HepG2 (cell line): ENCODE results near the gene HES2. TPM values are rescaled to one million over a fixed set of nuclear protein-coding genes. Genes with fewer than 3 reads are reported as not detected.

Source experiments
- ATAC-seq: fragments of 200-7000 bp; cut with Tn5 transposase; 3 replicates; pipeline ENCODE4 v1.9.1; 2020; ENCODE audit warnings: mild to moderate bottlenecking, moderate library complexity
- BruUV-seq: library from RNA; stranded (reverse); fragments of 400-500 nt; replicated peaks from 2 replicates; lab custom pipeline; 2021; lab: Mats Ljungman, UMichigan
- CTCF ChIA-PET: fragments of 300-600 bp; formaldehyde crosslinking; extraction: SDS; loops from one replicate; lab custom pipeline; 2021; ENCODE audit warnings: low total read pairs, inconsistent platforms, low intra/inter-chr PET ratio; lab: Yijun Ruan, JAX
- POLR2A ChIA-PET: fragments of 350-600 bp; sonication (Branson Sonifier 250); formaldehyde crosslinking; loops from one replicate; lab custom pipeline; 2020; ENCODE audit warnings: antibody characterized with exemption, inconsistent platforms; lab: Yijun Ruan, JAX
- DNase-seq: peaks from one replicate; pipeline ENCODE4 v3.0.0-alpha.2; 2015; ENCODE audit warnings: low spot score
- FAIRE-seq: peaks from 3 replicates; lab custom pipeline; 2011; peaks lifted over from hg19 to GRCh38; lab: Jason Lieb, UNC
- H2AFZ ChIP-seq: one replicate; pipeline ENCODE4 v1.6.1; 2011; ENCODE audit warnings: low read length, inconsistent platforms
- H3K27ac ChIP-seq: fragments of 300-600 bp; 3 replicates; pipeline ENCODE4 v1.8.0; 2011; ENCODE audit warnings: mixed run types, mild to moderate bottlenecking, mixed read lengths, low read length, inconsistent platforms; ENCODE audit not compliant: insufficient read depth; ENCODE audit errors: extremely low read length
- H3K27me3 ChIP-seq, 2 experiments: fragments of 200-600 bp in 1 of 2; 2 replicates in 1 of 2; 3 replicates in 1 of 2; pipeline versions ENCODE4 v1.6.0 to v1.8.0; 2011; ENCODE audit warnings: low read length in 2 of 2, mild to moderate bottlenecking in 2 of 2, moderate library complexity in 2 of 2, inconsistent platforms in 1 of 2; ENCODE audit not compliant: insufficient read depth in 2 of 2, control insufficient read depth in 1 of 2
- H3K36me3 ChIP-seq, 2 experiments: fragments of 200-600 bp in 1 of 2; replicated peaks in 1 of 2; 2 replicates in 1 of 2; 3 replicates in 1 of 2; pipeline versions ENCODE4 v1.5.1 to v1.8.0; 2011; ENCODE audit warnings: low read length in 2 of 2, inconsistent platforms in 1 of 2; ENCODE audit not compliant: insufficient read depth in 2 of 2, control insufficient read depth in 1 of 2
- H3K4me1 ChIP-seq: 2 replicates; pipeline ENCODE4 v1.5.1; 2012; ENCODE audit warnings: low read length, inconsistent platforms; ENCODE audit not compliant: insufficient read depth
- H3K4me2 ChIP-seq: 2 replicates; pipeline ENCODE4 v1.6.0; 2011; ENCODE audit warnings: low read depth, low read length, inconsistent platforms
- H3K4me3 ChIP-seq, 3 experiments: fragments of 200-600 bp in 1 of 3; sonication (generic), shearing (Covaris generic) in 1 of 3; replicated peaks in 1 of 3; 2 replicates each; pipeline ENCODE4 v1.5.1; 2011 to 2016; ENCODE audit warnings: low read length in 3 of 3, inconsistent platforms in 2 of 3, low read depth in 2 of 3, mild to moderate bottlenecking in 2 of 3, control low read depth in 1 of 3, mixed read lengths in 1 of 3; ENCODE audit not compliant: insufficient read depth in 1 of 3
- H3K79me2 ChIP-seq: one replicate; pipeline ENCODE4 v1.6.1; 2011; ENCODE audit warnings: low read length, inconsistent platforms; ENCODE audit not compliant: insufficient read depth
- H3K9ac ChIP-seq: 2 replicates; pipeline ENCODE4 v1.6.0; 2011; ENCODE audit warnings: mild to moderate bottlenecking, low read depth, low read length, inconsistent platforms; ENCODE audit not compliant: insufficient read depth
- H3K9me3 ChIP-seq: 2 replicates; pipeline ENCODE4 v1.5.1; 2012; ENCODE audit warnings: mild to moderate bottlenecking, low read length
- H4K20me1 ChIP-seq: 2 replicates; pipeline ENCODE4 v1.6.0; 2011; ENCODE audit warnings: inconsistent platforms, mild to moderate bottlenecking, low read length, moderate library complexity; ENCODE audit not compliant: insufficient read depth
- DMAP1 ChIP-seq: IDR thresholded peaks from 2 replicates; pipeline ENCODE4 v1.6.1; 2016
- FOXK1 ChIP-seq: sonication (generic); formaldehyde crosslinking; IDR thresholded peaks from 2 replicates; pipeline ENCODE4 v1.4.0; 2020; ENCODE audit warnings: low read depth, missing genetic modification reagents, borderline replicate concordance
- NFKBIZ ChIP-seq: IDR thresholded peaks from 2 replicates; pipeline ENCODE4 v1.6.1; 2018; ENCODE audit warnings: missing genetic modification reagents, missing compliant biosample characterization
- ZNF17 ChIP-seq: sonication (generic); formaldehyde crosslinking; IDR thresholded peaks from 2 replicates; pipeline ENCODE4 v1.5.0; 2020; ENCODE audit warnings: mild to moderate bottlenecking, missing genetic modification reagents
- ZNF670 ChIP-seq: sonication (generic); formaldehyde crosslinking; IDR thresholded peaks from 2 replicates; pipeline ENCODE4 v1.8.0; 2022; ENCODE audit warnings: mild to moderate bottlenecking, missing genetic modification reagents, borderline replicate concordance
- ZNF724P ChIP-seq: sonication (generic); formaldehyde crosslinking; IDR thresholded peaks from 2 replicates; pipeline ENCODE4 v1.8.0; 2022; ENCODE audit warnings: missing genetic modification reagents, borderline replicate concordance
- ZSCAN29 ChIP-seq: sonication (generic); formaldehyde crosslinking; conservative IDR thresholded peaks from 2 replicates; pipeline ENCODE4 v1.4.0; 2020; ENCODE audit warnings: mild to moderate bottlenecking, missing genetic modification reagents
- ZSCAN30 ChIP-seq: sonication (generic); formaldehyde crosslinking; IDR thresholded peaks from 2 replicates; pipeline ENCODE4 v1.5.0; 2020; ENCODE audit warnings: mild to moderate bottlenecking, missing genetic modification reagents
- WGBS: methylation state at CpG from one replicate; pipeline ENCODE4 v1.1.6; 2017; ENCODE audit warnings: low lambda C conversion rate; 5-methylcytosine and 5-hydroxymethylcytosine counted together
- in situ Hi-C: cut with HindIII; loops from 2 replicates; pipeline ENCODE4 v1.10.0; 2017; ENCODE audit warnings: low pct_unique_long_range_greater_than_20kb; ENCODE audit not compliant: extremely low pct_ligation_motif_present
- intact Hi-C: fragments of 100-400 bp; cut with micrococcal nuclease; formaldehyde crosslinking; loops from one replicate; pipeline ENCODE4 v1.10.0; 2022; ENCODE audit not compliant: unreplicated experiment
- polyA plus RNA-seq, 8 experiments: library from polyadenylated mRNA; depleted of rRNA in 3 of 8; stranded (reverse) in 7 of 8; unstranded in 1 of 8; fragments of >200 nt; fragmentation: Illumina TruSeq in 4 of 8; extraction: Trizol in 4 of 8; gene quantifications; 2 replicates each; pipeline versions ENCODE4 v1.2.1 to v1.2.3, GENCODE V29; 2011 to 2016; ENCODE audit warnings: low read depth in 4 of 8, missing spikeins in 1 of 8, mixed read lengths in 1 of 8; ENCODE audit not compliant: insufficient read depth in 1 of 8
- total RNA-seq, 5 experiments: library from RNA; depleted of rRNA; stranded (reverse); fragments of >200 nt; fragmentation: Illumina TruSeq; extraction: Trizol; gene quantifications; 2 replicates each; pipeline ENCODE4 v1.2.3, GENCODE V29; 2016; ENCODE audit warnings: low read depth in 1 of 5
- TF ChIP-seq, protein P1 (sequence below): sonication (generic); formaldehyde crosslinking; conservative IDR thresholded peaks from 2 replicates; pipeline ENCODE4 v1.4.0; 2020; ENCODE audit warnings: missing genetic modification reagents
- TF ChIP-seq, protein P2 (sequence below): sonication (generic); formaldehyde crosslinking; IDR thresholded peaks from 2 replicates; pipeline ENCODE4 v1.5.1; 2020; ENCODE audit warnings: missing genetic modification reagents, mild to moderate bottlenecking, borderline replicate concordance
- TF ChIP-seq, protein P3 (sequence below): sonication (generic); formaldehyde crosslinking; IDR thresholded peaks from 2 replicates; pipeline ENCODE4 v1.4.0; 2020; ENCODE audit warnings: missing genetic modification reagents, mild to moderate bottlenecking, borderline replicate concordance
- TF ChIP-seq, protein P4 (sequence below): sonication (generic); formaldehyde crosslinking; IDR thresholded peaks from 2 replicates; pipeline ENCODE4 v1.5.0; 2020; ENCODE audit warnings: missing genetic modification reagents
- TF ChIP-seq, protein P5 (sequence below): sonication (generic); formaldehyde crosslinking; IDR thresholded peaks from 2 replicates; pipeline ENCODE4 v1.8.1; 2023; ENCODE audit warnings: missing genetic modification reagents, mild to moderate bottlenecking, borderline replicate concordance
- TF ChIP-seq, protein P6 (sequence below): sonication (generic); formaldehyde crosslinking; IDR thresholded peaks from 2 replicates; pipeline ENCODE4 v1.5.1; 2020; ENCODE audit warnings: mild to moderate bottlenecking, missing genetic modification reagents, moderate library complexity

Gene HES2
- total and polyA plus RNA-seq, 2 of the 13 experiments (the other 11 are each of a cell fraction or from before 2014, with no cell fraction given) = 0.11 to 0.17 TPM

DNA sequence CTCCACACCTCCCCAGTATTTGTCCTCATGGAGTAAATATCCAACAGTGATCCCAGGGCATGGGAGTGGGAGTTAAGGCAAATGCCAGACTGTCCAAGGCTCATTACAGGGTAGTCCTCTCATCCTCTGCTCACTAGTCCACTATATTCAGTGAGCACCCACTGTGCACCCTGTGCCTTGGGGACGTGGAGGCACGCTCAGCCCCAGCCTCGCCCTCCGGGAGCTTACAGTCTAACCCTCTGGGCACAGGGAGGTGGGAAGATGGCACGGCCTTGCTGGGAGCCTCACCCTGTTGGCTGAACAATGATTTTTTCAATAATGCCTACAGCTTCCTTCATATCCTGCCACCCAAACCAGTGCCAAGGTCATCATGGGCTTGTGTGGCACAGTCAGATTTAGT, 2.8 kb downstream of the HES2 start:
- CTCF ChIA-PET = no interaction called here
- 0% methylated on average over 1 of the region's 5 CpGs for WGBS
- in situ Hi-C loops = loop anchor here (10.0 kb wide), 1 partner anchor 172 kb away; the partner anchor contains the start of gene HES3

More for the DNA sequence above, 2.8 kb downstream of the HES2 start:
- ATAC-seq = no peak
- H3K4me2 ChIP-seq = no peak overlapping the region
- H3K27ac ChIP-seq = no peak overlapping the region
- no peaks in the 10 kb centered on the region for H3K36me3 ChIP-seq
- DNase-seq = no peak
- no peak overlapping the region for H2AFZ ChIP-seq
- H3K9me3 ChIP-seq = no peaks in the 10 kb centered on the region
- no peaks in the 10 kb centered on the region for H4K20me1 ChIP-seq
- H3K27me3 ChIP-seq = peaks cover 18 to 74% of the 10 kb centered on the region in 2 experiments
- no peaks in the 10 kb centered on the region for H3K79me2 ChIP-seq
- H3K4me1 ChIP-seq = peaks cover 49% of the 10 kb centered on the region
- H3K9ac ChIP-seq = no peak overlapping the region
- BruUV-seq = no TSS peak
- FAIRE-seq = no peak
- TF ChIP-seq FOXK1 (no peak), ZNF724P (no peak), ZSCAN29 (CRISPR knock-in tag) (no peak), NFKBIZ (no peak), DMAP1 (CRISPR knock-in tag) (no peak), ZNF17 (CRISPR knock-in tag) (no peak), ZSCAN30 (CRISPR knock-in tag) (no peak), ZNF670 (no peak)
- TF ChIP-seq, protein P1, sequence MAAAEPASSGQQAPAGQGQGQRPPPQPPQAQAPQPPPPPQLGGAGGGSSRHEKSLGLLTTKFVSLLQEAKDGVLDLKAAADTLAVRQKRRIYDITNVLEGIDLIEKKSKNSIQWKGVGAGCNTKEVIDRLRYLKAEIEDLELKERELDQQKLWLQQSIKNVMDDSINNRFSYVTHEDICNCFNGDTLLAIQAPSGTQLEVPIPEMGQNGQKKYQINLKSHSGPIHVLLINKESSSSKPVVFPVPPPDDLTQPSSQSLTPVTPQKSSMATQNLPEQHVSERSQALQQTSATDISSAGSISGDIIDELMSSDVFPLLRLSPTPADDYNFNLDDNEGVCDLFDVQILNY (CRISPR knock-in tag) = no peak
- TF ChIP-seq, protein P2, sequence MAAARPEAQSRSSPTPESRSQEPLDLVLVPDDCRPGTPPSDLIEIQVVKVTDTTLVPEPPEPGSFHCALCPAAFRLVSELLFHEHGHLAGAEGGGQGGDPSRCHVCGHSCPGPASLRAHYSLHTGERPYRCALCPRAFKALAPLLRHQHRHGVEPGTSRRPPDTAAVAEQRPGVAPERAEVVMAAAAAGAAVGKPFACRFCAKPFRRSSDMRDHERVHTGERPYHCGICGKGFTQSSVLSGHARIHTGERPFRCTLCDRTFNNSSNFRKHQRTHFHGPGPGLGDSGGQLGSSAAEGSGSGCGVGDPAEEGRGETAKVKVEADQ = no peak
- TF ChIP-seq, protein P3, sequence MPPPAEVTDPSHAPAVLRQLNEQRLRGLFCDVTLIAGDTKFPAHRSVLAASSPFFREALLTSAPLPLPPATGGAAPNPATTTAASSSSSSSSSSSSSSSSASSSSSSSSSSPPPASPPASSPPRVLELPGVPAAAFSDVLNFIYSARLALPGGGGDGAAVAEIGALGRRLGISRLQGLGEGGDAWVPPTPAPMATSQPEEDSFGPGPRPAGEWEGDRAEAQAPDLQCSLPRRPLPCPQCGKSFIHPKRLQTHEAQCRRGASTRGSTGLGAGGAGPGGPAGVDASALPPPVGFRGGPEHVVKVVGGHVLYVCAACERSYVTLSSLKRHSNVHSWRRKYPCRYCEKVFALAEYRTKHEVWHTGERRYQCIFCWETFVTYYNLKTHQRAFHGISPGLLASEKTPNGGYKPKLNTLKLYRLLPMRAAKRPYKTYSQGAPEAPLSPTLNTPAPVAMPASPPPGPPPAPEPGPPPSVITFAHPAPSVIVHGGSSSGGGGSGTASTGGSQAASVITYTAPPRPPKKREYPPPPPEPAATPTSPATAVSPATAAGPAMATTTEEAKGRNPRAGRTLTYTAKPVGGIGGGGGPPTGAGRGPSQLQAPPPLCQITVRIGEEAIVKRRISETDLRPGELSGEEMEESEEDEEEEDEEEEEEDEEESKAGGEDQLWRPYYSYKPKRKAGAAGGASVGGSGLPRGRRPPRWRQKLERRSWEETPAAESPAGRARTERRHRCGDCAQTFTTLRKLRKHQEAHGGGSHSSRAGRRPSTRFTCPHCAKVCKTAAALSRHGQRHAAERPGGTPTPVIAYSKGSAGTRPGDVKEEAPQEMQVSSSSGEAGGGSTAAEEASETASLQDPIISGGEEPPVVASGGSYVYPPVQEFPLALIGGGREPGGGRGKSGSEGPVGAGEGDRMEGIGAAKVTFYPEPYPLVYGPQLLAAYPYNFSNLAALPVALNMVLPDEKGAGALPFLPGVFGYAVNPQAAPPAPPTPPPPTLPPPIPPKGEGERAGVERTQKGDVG = no peak
- TF ChIP-seq, protein P4, sequence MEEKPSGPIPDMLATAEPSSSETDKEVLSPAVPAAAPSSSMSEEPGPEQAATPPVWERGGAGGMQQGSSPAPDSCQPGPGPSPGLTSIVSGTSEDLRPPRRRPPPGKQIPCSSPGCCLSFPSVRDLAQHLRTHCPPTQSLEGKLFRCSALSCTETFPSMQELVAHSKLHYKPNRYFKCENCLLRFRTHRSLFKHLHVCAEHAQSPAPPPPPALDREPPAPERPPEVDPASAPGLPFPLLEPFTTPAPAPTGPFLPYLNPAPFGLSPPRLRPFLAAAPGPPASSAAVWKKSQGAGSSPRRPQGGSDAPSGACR = no peak
- TF ChIP-seq, protein P5, sequence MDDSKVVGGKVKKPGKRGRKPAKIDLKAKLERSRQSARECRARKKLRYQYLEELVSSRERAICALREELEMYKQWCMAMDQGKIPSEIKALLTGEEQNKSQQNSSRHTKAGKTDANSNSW (CRISPR knock-in tag) = no peak
- TF ChIP-seq, protein P6, sequence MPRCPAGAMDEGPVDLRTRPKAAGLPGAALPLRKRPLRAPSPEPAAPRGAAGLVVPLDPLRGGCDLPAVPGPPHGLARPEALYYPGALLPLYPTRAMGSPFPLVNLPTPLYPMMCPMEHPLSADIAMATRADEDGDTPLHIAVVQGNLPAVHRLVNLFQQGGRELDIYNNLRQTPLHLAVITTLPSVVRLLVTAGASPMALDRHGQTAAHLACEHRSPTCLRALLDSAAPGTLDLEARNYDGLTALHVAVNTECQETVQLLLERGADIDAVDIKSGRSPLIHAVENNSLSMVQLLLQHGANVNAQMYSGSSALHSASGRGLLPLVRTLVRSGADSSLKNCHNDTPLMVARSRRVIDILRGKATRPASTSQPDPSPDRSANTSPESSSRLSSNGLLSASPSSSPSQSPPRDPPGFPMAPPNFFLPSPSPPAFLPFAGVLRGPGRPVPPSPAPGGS (CRISPR knock-in tag) = no peak
- TF ChIP-seq, all 625 proteins: peak for 0
- POLR2A ChIA-PET = no interaction called here
- intact Hi-C loops = no loop called here
- H3K4me3 ChIP-seq = no peak overlapping the region
